ENCODE measurements around the gene KRTAP3-3.

KRTAP3-3 gene

GRCh38 chr17:40980596-40980995, 13.4 kb downstream of the KRTAP3-3 start:
- no peak overlapping the region for H3K27ac ChIP-seq (ENCODE audit: low read length)

GRCh38 chr17:40980117-40980516, 13.8 kb downstream of the KRTAP3-3 start:
- Histone ChIP-seq H2AFZ (ENCODE audit: low read depth, low read length) (no peak overlapping the region), H3K4me1 (ENCODE audit: insufficient read depth, low read length) (no peaks in the 10 kb centered on the region), H3K27me3 (ENCODE audit: insufficient read depth, low read length, poor library complexity) (peaks cover 23% of the 10 kb centered on the region), H3K9ac (ENCODE audit: low read depth, low read length) (no peak overlapping the region), H4K20me1 (ENCODE audit: insufficient read depth, low read length) (no peaks in the 10 kb centered on the region), H3K27ac (ENCODE audit: low read length) (no peak overlapping the region), H3K4me2 (ENCODE audit: insufficient read depth, low read length) (no peak overlapping the region), H3K9me3 (ENCODE audit: insufficient read depth, low read length, severe bottlenecking) (no peaks in the 10 kb centered on the region), H3K79me2 (ENCODE audit: insufficient read depth, low read length) (no peaks in the 10 kb centered on the region), H3K36me3 (ENCODE audit: insufficient read depth, low read length) (no peaks in the 10 kb centered on the region), H3K4me3 (ENCODE audit: low read depth in 1 of 2, low read length in 2 of 2) (no peak overlapping the region)
- TF ChIP-seq EZH2 (IDR thresholded peaks at IDR 0.05; ENCODE audit: borderline replicate concordance, low read depth, low read length, severe bottlenecking), result no peak
- no peak for ATAC-seq (ENCODE audit: insufficient read depth, low read depth)
- DNase-seq, result no peak

More at GRCh38 chr17:40980596-40980995, 13.4 kb downstream of the KRTAP3-3 start:
- Histone ChIP-seq H3K4me3 (ENCODE audit: low read depth in 1 of 2, low read length in 2 of 2) (no peak overlapping the region), H3K4me2 (ENCODE audit: insufficient read depth, low read length) (no peak overlapping the region), H3K9me3 (ENCODE audit: insufficient read depth, low read length, severe bottlenecking) (no peaks in the 10 kb centered on the region), H4K20me1 (ENCODE audit: insufficient read depth, low read length) (no peaks in the 10 kb centered on the region), H2AFZ (ENCODE audit: low read depth, low read length) (no peak overlapping the region), H3K27me3 (ENCODE audit: insufficient read depth, low read length, poor library complexity) (peaks cover 23% of the 10 kb centered on the region), H3K9ac (ENCODE audit: low read depth, low read length) (no peak overlapping the region), H3K4me1 (ENCODE audit: insufficient read depth, low read length) (no peaks in the 10 kb centered on the region), H3K79me2 (ENCODE audit: insufficient read depth, low read length) (no peaks in the 10 kb centered on the region), H3K36me3 (ENCODE audit: insufficient read depth, low read length) (no peaks in the 10 kb centered on the region)
- no peak for ATAC-seq (ENCODE audit: insufficient read depth, low read depth)
- no peak for DNase-seq
- TF ChIP-seq CTCF (IDR thresholded peaks at IDR 0.05; ENCODE audit: borderline replicate concordance, extremely low read depth, low read length, poor library complexity, severe bottlenecking) (no peak), EZH2 (IDR thresholded peaks at IDR 0.05; ENCODE audit: borderline replicate concordance, low read depth, low read length, severe bottlenecking) (no peak)

- H3K9me3 ChIP-seq (ENCODE audit: insufficient read depth, low read length, severe bottlenecking), result no peaks in the 10 kb centered on the region
- H2AFZ ChIP-seq (ENCODE audit: low read depth, low read length), result no peak overlapping the region
- TF ChIP-seq EZH2 (IDR thresholded peaks at IDR 0.05; ENCODE audit: borderline replicate concordance, low read depth, low read length, severe bottlenecking) (no peak), CTCF (IDR thresholded peaks at IDR 0.05; ENCODE audit: borderline replicate concordance, extremely low read depth, low read length, poor library complexity, severe bottlenecking) (no peak)
- H3K4me2 ChIP-seq (ENCODE audit: insufficient read depth, low read length), result no peak overlapping the region
- no peaks in the 10 kb centered on the region for H3K4me1 ChIP-seq (ENCODE audit: insufficient read depth, low read length)
- no peak overlapping the region for H3K27ac ChIP-seq (ENCODE audit: low read length)
- peaks cover 12% of the 10 kb centered on the region for H3K27me3 ChIP-seq (ENCODE audit: insufficient read depth, low read length, poor library complexity)
- no peak overlapping the region for H3K4me3 ChIP-seq (ENCODE audit: low read depth in 1 of 2, low read length in 2 of 2)
- DNase-seq (no peak), ATAC-seq (ENCODE audit: insufficient read depth, low read depth) (no peak)
- no peaks in the 10 kb centered on the region for H3K79me2 ChIP-seq (ENCODE audit: insufficient read depth, low read length)
- H3K9ac ChIP-seq (ENCODE audit: low read depth, low read length), result no peak overlapping the region
- H3K36me3 ChIP-seq (ENCODE audit: insufficient read depth, low read length), result no peaks in the 10 kb centered on the region
- no peaks in the 10 kb centered on the region for H4K20me1 ChIP-seq (ENCODE audit: insufficient read depth, low read length)
Measured at GRCh38 chr17:40978575-40979151, 15.3 kb downstream of the KRTAP3-3 start.

GRCh38 chr17:40975516-40975915, 18.4 kb downstream of the KRTAP3-3 start:
- H3K4me1 ChIP-seq (ENCODE audit: insufficient read depth, low read length), result no peaks in the 10 kb centered on the region
- H3K4me2 ChIP-seq (ENCODE audit: insufficient read depth, low read length), result no peak overlapping the region
- H2AFZ ChIP-seq (ENCODE audit: low read depth, low read length), result no peak overlapping the region
- no peak for DNase-seq
- H3K27me3 ChIP-seq (ENCODE audit: insufficient read depth, low read length, poor library complexity), result peaks cover 16% of the 10 kb centered on the region
- TF ChIP-seq EZH2 (IDR thresholded peaks at IDR 0.05; ENCODE audit: borderline replicate concordance, low read depth, low read length, severe bottlenecking), result no peak
- no peak for TF ChIP-seq CTCF (IDR thresholded peaks at IDR 0.05; ENCODE audit: borderline replicate concordance, extremely low read depth, low read length, poor library complexity, severe bottlenecking)
- no peak overlapping the region for H3K4me3 ChIP-seq (ENCODE audit: low read depth in 1 of 2, low read length in 2 of 2)
- no peaks in the 10 kb centered on the region for H3K79me2 ChIP-seq (ENCODE audit: insufficient read depth, low read length)
- H3K36me3 ChIP-seq (ENCODE audit: insufficient read depth, low read length), result no peaks in the 10 kb centered on the region
- H4K20me1 ChIP-seq (ENCODE audit: insufficient read depth, low read length), result no peaks in the 10 kb centered on the region
- no peak overlapping the region for H3K9ac ChIP-seq (ENCODE audit: low read depth, low read length)
- no peak for ATAC-seq (ENCODE audit: insufficient read depth, low read depth)
- H3K27ac ChIP-seq (ENCODE audit: low read length), result no peak overlapping the region
- H3K9me3 ChIP-seq (ENCODE audit: insufficient read depth, low read length, severe bottlenecking), result no peaks in the 10 kb centered on the region
